Type B pancreatic cell (in vitro differentiated cells): ENCODE results near the gene RAN. TPM values are rescaled to one million over a fixed set of nuclear protein-coding genes. Genes with fewer than 3 reads are reported as not detected.
"Not testable (repeated sequence)": the region's sequence is repeated elsewhere in the genome, so short reads cannot be mapped to it uniquely, and the experiment has no call there.

Source experiments
- DNase-seq: peaks from one replicate; pipeline ENCODE4 v3.0.0; 2021; ENCODE audit warnings: mixed read lengths; ENCODE audit not compliant: unreplicated experiment; ENCODE audit errors: extremely low spot score
- H3K27ac Mint-ChIP-seq: 2 replicates; pipeline ENCODE4 v1.8.0; 2021; ENCODE audit warnings: mild to moderate bottlenecking, mixed read lengths
- H3K27me3 Mint-ChIP-seq: 2 replicates; pipeline ENCODE4 v1.8.0; 2021; ENCODE audit warnings: mixed read lengths
- H3K36me3 Mint-ChIP-seq: 2 replicates; pipeline ENCODE4 v1.8.0; 2021; ENCODE audit warnings: mixed read lengths
- H3K4me1 Mint-ChIP-seq: one replicate; pipeline ENCODE4 v1.8.0; 2021; ENCODE audit warnings: mixed read lengths; ENCODE audit not compliant: unreplicated experiment
- H3K4me3 Mint-ChIP-seq: 2 replicates; pipeline ENCODE4 v1.8.0; 2021; ENCODE audit warnings: mild to moderate bottlenecking, mixed read lengths
- H3K9me3 Mint-ChIP-seq: 2 replicates; pipeline ENCODE4 v1.8.0; 2021; ENCODE audit warnings: mixed read lengths
- total RNA-seq: library from RNA; stranded (reverse); gene quantifications from 2 replicates; pipeline ENCODE4 v1.2.1, GENCODE V29; 2021; ENCODE audit warnings: low replicate concordance
- TF ChIP-seq, protein P1 (sequence below): fragments of 200-600 bp; sonication (generic); conservative IDR thresholded peaks from 2 replicates; pipeline ENCODE4 v1.5.0; 2021; ENCODE audit warnings: antibody characterized with exemption, mild to moderate bottlenecking

The RAN gene
- total RNA-seq, 1 donor from 2014 or later = 984 TPM

DNA sequence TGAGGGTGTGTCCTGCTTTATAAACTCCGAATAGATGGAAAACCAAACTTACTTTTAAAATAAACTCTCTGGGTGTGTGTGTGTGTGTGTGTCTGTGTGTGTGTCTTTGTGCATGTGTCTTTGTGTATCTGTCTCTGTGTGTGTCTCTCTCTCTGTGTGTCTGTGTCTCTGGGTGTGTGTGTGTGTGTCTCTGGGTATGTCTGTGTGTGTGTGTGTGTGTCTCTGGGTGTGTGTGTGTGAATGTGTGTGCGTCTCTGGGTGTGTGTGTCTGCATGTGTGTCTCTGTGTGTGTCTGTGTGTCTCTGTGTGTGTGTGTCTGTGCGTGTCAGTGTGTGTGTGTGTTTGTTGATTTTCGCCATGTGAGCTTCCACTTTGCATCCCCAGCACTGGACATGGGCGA is 9.2 kb downstream of the RAN start:
- Mint-ChIP-seq H3K36me3 (peaks cover 16% of the 10 kb centered on the region), H3K9me3 (no peaks in the 10 kb centered on the region), H3K4me1 (peaks cover 26% of the 10 kb centered on the region), H3K27me3 (peaks cover 6% of the 10 kb centered on the region), H3K4me3 (no peak overlapping the region), H3K27ac (no peak overlapping the region)
- TF ChIP-seq, protein P1, sequence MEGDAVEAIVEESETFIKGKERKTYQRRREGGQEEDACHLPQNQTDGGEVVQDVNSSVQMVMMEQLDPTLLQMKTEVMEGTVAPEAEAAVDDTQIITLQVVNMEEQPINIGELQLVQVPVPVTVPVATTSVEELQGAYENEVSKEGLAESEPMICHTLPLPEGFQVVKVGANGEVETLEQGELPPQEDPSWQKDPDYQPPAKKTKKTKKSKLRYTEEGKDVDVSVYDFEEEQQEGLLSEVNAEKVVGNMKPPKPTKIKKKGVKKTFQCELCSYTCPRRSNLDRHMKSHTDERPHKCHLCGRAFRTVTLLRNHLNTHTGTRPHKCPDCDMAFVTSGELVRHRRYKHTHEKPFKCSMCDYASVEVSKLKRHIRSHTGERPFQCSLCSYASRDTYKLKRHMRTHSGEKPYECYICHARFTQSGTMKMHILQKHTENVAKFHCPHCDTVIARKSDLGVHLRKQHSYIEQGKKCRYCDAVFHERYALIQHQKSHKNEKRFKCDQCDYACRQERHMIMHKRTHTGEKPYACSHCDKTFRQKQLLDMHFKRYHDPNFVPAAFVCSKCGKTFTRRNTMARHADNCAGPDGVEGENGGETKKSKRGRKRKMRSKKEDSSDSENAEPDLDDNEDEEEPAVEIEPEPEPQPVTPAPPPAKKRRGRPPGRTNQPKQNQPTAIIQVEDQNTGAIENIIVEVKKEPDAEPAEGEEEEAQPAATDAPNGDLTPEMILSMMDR = no peak
- no peak for DNase-seq

DNA sequence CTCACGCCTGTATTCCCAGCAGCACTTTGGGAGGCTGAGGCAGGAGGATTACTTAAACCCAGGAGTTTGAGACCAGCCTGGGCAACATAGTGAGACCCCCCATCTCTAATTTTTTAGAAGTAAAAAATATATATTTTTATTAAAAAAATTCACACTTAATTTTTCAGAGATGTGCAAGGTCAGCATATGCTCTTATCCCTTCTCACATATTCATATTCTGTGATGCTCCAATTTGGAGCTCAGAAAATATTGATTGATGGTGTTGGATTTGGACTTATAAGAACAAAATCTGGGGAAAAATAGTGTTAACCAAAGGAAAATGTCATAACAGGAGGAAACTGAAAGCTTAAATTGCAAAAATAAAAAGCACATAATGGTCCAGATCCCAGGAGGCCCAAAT is 9.7 kb downstream of the RAN start:
- Mint-ChIP-seq H3K4me3 (no peak overlapping the region), H3K27me3 (peaks cover 6% of the 10 kb centered on the region), H3K9me3 (no peaks in the 10 kb centered on the region), H3K27ac (no peak overlapping the region), H3K36me3 (peaks cover 11% of the 10 kb centered on the region), H3K4me1 (peaks cover 26% of the 10 kb centered on the region)
- TF ChIP-seq, protein P1 = no peak
- no peak for DNase-seq

- H3K36me3 Mint-ChIP-seq, H3K27ac Mint-ChIP-seq, DNase-seq, H3K4me3 Mint-ChIP-seq, H3K9me3 Mint-ChIP-seq, H3K27me3 Mint-ChIP-seq, H3K4me1 Mint-ChIP-seq: not testable (repeated sequence)
Measured at GRCh38 chr12:130887190-130887589, 15.3 kb downstream of the RAN start.

GRCh38 chr12:130904064-130904463 is 32.2 kb downstream of the RAN start:
- Mint-ChIP-seq H3K27me3 (peaks cover 3% of the 10 kb centered on the region), H3K27ac (no peak overlapping the region), H3K4me1 (no peaks in the 10 kb centered on the region), H3K4me3 (no peak overlapping the region), H3K9me3 (peaks cover 4% of the 10 kb centered on the region), H3K36me3 (no peaks in the 10 kb centered on the region)
- DNase-seq = peak; percentile 3
- TF ChIP-seq, protein P1 = no peak

DNA sequence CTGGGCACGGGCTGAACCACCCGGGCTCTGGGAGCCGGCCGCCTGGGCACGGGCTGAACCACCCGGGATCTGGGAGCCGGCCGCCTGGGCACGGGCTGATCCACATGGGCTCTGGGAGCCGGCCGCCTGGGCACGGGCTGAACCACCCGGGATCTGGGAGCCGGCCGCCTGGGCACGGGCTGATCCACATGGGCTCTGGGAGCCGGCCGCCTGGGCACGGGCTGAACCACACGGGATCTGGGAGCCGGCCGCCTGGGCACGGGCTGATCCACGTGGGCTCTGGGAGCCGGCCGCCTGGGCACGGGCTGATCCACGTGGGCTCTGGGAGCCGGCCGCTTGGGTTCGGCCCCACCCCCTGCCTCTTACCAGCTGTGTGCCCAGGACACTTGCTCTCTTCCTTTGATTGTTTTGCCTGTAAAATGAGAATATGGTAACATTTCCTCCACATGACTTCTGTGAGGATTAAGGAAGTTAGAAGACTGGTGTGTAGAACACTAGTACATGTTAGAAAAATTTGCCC is 33.1 kb downstream of the RAN start:
- H3K27me3 Mint-ChIP-seq, H3K9me3 Mint-ChIP-seq, H3K36me3 Mint-ChIP-seq, H3K4me1 Mint-ChIP-seq, H3K4me3 Mint-ChIP-seq, H3K27ac Mint-ChIP-seq: not testable (repeated sequence)
- peak; percentile 8 for DNase-seq

DNA sequence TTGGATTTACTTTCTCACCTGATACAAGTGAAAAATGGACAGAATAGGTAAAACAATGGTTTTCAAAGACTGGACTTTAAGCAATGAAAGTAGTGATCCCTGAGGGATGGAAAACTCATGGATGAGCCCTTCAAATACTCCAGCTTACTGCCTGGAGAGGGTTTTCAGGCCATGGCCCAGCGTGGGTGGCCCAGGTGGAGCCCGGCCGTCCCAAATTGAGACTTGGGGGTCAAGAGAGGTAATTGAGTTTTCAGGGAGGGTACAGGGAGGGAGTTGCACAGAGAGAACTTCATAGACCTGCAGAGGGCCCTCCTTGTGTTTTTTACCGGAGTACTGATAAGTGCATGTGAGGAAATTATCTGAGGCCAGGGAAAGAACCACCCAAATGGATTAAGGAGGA is 37.2 kb downstream of the RAN start:
- H3K4me3 Mint-ChIP-seq = no peak overlapping the region
- peak; percentile 13 for DNase-seq
- no peaks in the 10 kb centered on the region for H3K36me3 Mint-ChIP-seq
- no peaks in the 10 kb centered on the region for H3K4me1 Mint-ChIP-seq
- TF ChIP-seq, protein P1 = no peak
- peaks cover 11% of the 10 kb centered on the region for H3K9me3 Mint-ChIP-seq
- H3K27me3 Mint-ChIP-seq = no peaks in the 10 kb centered on the region
- H3K27ac Mint-ChIP-seq = no peak overlapping the region

- H3K27ac Mint-ChIP-seq = no peak overlapping the region
- H3K4me3 Mint-ChIP-seq = no peak overlapping the region
- H3K4me1 Mint-ChIP-seq = peaks cover 3% of the 10 kb centered on the region
Measured at GRCh38 chr12:130911193-130911592, 39.3 kb downstream of the RAN start.

More at GRCh38 chr12:130911193-130911592, 39.3 kb downstream of the RAN start:
- Mint-ChIP-seq H3K9me3 (peaks cover 11% of the 10 kb centered on the region), H3K36me3 (no peaks in the 10 kb centered on the region), H3K27me3 (peaks cover 9% of the 10 kb centered on the region)
- TF ChIP-seq, protein P1 = no peak
- no peak for DNase-seq
